GM12878 (cell line): Measurements from ENCODE around the gene PDCL3. TPM values are rescaled to one million over a fixed set of nuclear protein-coding genes. Genes with fewer than 3 reads are reported as not detected.

ENCODE experiments used
- ATAC-seq: fragments of 200-7000 bp; cut with Tn5 transposase; 3 replicates; pipeline ENCODE4 v1.9.1; 2020; ENCODE audit warnings: mild to moderate bottlenecking, moderate library complexity
- BruUV-seq: library from RNA; stranded (reverse); fragments of 400-500 nt; replicated peaks from 2 replicates; lab custom pipeline; 2021; lab: Mats Ljungman, UMichigan
- CTCF ChIA-PET: fragments of 300-600 bp; sonication (Branson Sonifier 250); formaldehyde crosslinking; extraction: SDS; loops from one replicate; lab custom pipeline; 2021; ENCODE audit warnings: inconsistent platforms; lab: Yijun Ruan, JAX
- POLR2A ChIA-PET: fragments of 350-600 bp; formaldehyde crosslinking; extraction: SDS; loops from one replicate; lab custom pipeline; 2021; ENCODE audit warnings: inconsistent platforms; lab: Charles Lee
- RAD21 ChIA-PET: fragments of 300-600 bp; sonication (Branson Sonifier 250); formaldehyde crosslinking; loops from one replicate; lab custom pipeline; 2023; ENCODE audit warnings: antibody characterized with exemption; ENCODE audit not compliant: unreplicated experiment; lab: Charles Lee
- SMC1A ChIA-PET: fragments of 300-600 bp; sonication (Branson Sonifier 250); formaldehyde crosslinking; loops from one replicate; lab custom pipeline; 2023; ENCODE audit not compliant: unreplicated experiment, uncharacterized antibody; lab: Charles Lee
- DNase-seq: peaks from one replicate; pipeline ENCODE4 v3.0.0-alpha.2; 2011; ENCODE audit warnings: low read depth, low spot score
- FAIRE-seq: peaks from 3 replicates; lab custom pipeline; 2011; peaks lifted over from hg19 to GRCh38; lab: Jason Lieb, UNC
- H2AFZ ChIP-seq: 2 replicates; pipeline ENCODE4 v1.6.0; 2011; ENCODE audit warnings: low read depth, low read length, control low read depth; ENCODE audit not compliant: control insufficient read depth
- H3K27ac ChIP-seq: 2 replicates; pipeline ENCODE4 v1.5.1; 2011; ENCODE audit warnings: control low read depth; ENCODE audit not compliant: control insufficient read depth, insufficient read depth
- H3K27me3 ChIP-seq, 2 experiments: replicated peaks in 1 of 2; 2 replicates each; pipeline versions ENCODE4 v1.6.0 to v1.6.1; 2011; ENCODE audit warnings: low read length in 1 of 2; ENCODE audit not compliant: control insufficient read depth in 2 of 2, insufficient read depth in 2 of 2
- H3K36me3 ChIP-seq, 2 experiments: 2 replicates each; pipeline ENCODE4 v1.5.1; 2011; ENCODE audit warnings: low read length in 1 of 2; ENCODE audit not compliant: control insufficient read depth in 2 of 2, insufficient read depth in 2 of 2
- H3K4me1 ChIP-seq: 2 replicates; pipeline ENCODE4 v1.6.1; 2011; ENCODE audit warnings: mild to moderate bottlenecking, low read length, moderate library complexity, mixed read lengths; ENCODE audit not compliant: control insufficient read depth, insufficient read depth
- H3K4me2 ChIP-seq: 2 replicates; pipeline ENCODE4 v1.6.0; 2011; ENCODE audit warnings: control low read depth; ENCODE audit not compliant: control insufficient read depth, insufficient read depth
- H3K4me3 ChIP-seq: fragments of 200-600 bp; sonication (generic); 2 replicates; pipeline ENCODE4 v1.5.1; 2016
- H3K79me2 ChIP-seq: 2 replicates; pipeline ENCODE4 v1.6.0; 2011; ENCODE audit warnings: low read length; ENCODE audit not compliant: control insufficient read depth, insufficient read depth
- H3K9ac ChIP-seq: 2 replicates; pipeline ENCODE4 v1.8.0; 2011; ENCODE audit warnings: low read length, control low read depth, mixed read lengths; ENCODE audit not compliant: control insufficient read depth, insufficient read depth
- H3K9me3 ChIP-seq: replicated peaks from 3 replicates; pipeline ENCODE4 v1.5.1; 2011; ENCODE audit warnings: mild to moderate bottlenecking, low read length; ENCODE audit not compliant: control insufficient read depth, insufficient read depth
- H4K20me1 ChIP-seq: 2 replicates; pipeline ENCODE4 v1.6.0; 2011; ENCODE audit not compliant: control insufficient read depth, insufficient read depth
- BCL11A ChIP-seq: IDR thresholded peaks from 2 replicates; pipeline ENCODE4 v1.6.1; 2011; ENCODE audit warnings: low read depth, low read length
- EED ChIP-seq: sonication (generic); IDR thresholded peaks from 2 replicates; pipeline ENCODE4 v1.6.1; 2016; ENCODE audit warnings: antibody characterized with exemption, low read depth
- IKZF2 ChIP-seq, 2 experiments: fragments of 450-650 bp; IDR thresholded peaks; 2 replicates each; pipeline ENCODE4 v1.6.1; 2017; ENCODE audit warnings: mild to moderate bottlenecking in 2 of 2, moderate library complexity in 2 of 2
- MTA2 ChIP-seq: fragments of 450-650 bp; IDR thresholded peaks from 2 replicates; pipeline ENCODE4 v1.6.1; 2016; ENCODE audit warnings: low read depth, mild to moderate bottlenecking, moderate library complexity
- RELA ChIP-seq: fragments of 450-650 bp; IDR thresholded peaks from 2 replicates; pipeline ENCODE4 v1.8.0; 2014; ENCODE audit warnings: borderline replicate concordance; ENCODE audit not compliant: partially characterized antibody
- RELB ChIP-seq: fragments of 450-650 bp; IDR thresholded peaks from 2 replicates; pipeline ENCODE4 v1.6.1; 2017; ENCODE audit warnings: low read depth, mild to moderate bottlenecking, moderate library complexity
- SP1 ChIP-seq: IDR thresholded peaks from one replicate; pipeline ENCODE4 v1.6.1; 2011; ENCODE audit warnings: low read depth, low read length
- SREBF1 ChIP-seq: IDR thresholded peaks from 2 replicates; pipeline ENCODE4 v1.6.1; 2012; ENCODE audit warnings: mild to moderate bottlenecking, low read length
- SREBF2 ChIP-seq: IDR thresholded peaks from 2 replicates; pipeline ENCODE4 v1.6.1; 2012; ENCODE audit warnings: mild to moderate bottlenecking, low read length
- ZNF207 ChIP-seq: fragments of 450-650 bp; IDR thresholded peaks from 2 replicates; pipeline ENCODE4 v1.6.1; 2014; ENCODE audit warnings: antibody characterized with exemption, mild to moderate bottlenecking, borderline replicate concordance
- ZNF274 ChIP-seq: IDR thresholded peaks from one replicate; pipeline ENCODE4 v1.8.0; 2011; ENCODE audit not compliant: insufficient read length, insufficient read depth
- ZSCAN29 ChIP-seq: fragments of 450-650 bp; IDR thresholded peaks from 2 replicates; pipeline ENCODE4 v1.6.1; 2017; ENCODE audit warnings: mild to moderate bottlenecking, moderate library complexity
- ZZZ3 ChIP-seq: IDR thresholded peaks from 2 replicates; pipeline ENCODE4 v1.6.1; 2011; ENCODE audit warnings: low read depth; ENCODE audit not compliant: control insufficient read depth, insufficient read length
- WGBS: methylation state at CpG from one replicate; pipeline ENCODE4 v1.1.6; 2016; ENCODE audit warnings: low lambda C conversion rate; ENCODE audit not compliant: insufficient replicate concordance, insufficient coverage; ENCODE audit errors: missing lambda C conversion rate; 5-methylcytosine and 5-hydroxymethylcytosine counted together
- in situ Hi-C: fragments of 300-500 bp; cut with MboI; formaldehyde crosslinking; loops from 9 replicates; pipeline ENCODE4 v1.14.3; 2018; ENCODE audit warnings: mixed read lengths
- intact Hi-C: fragments of 100-400 bp; cut with micrococcal nuclease; formaldehyde crosslinking; loops from one replicate; pipeline ENCODE4 v1.14.2; 2022; ENCODE audit not compliant: unreplicated experiment
- polyA plus RNA-seq, 11 experiments: library from polyadenylated mRNA; depleted of rRNA in 4 of 11; unstranded in 6 of 11; stranded (reverse) in 5 of 11; fragments of >200 nt; fragmentation: Nextera tagmentation in 4 of 11; fragmentation: Illumina TruSeq in 1 of 11; extraction: Ambion mirVana in 4 of 11; extraction: Trizol in 1 of 11; gene quantifications; 1 replicate in 1 of 11; 2 replicates in 10 of 11; pipeline versions ENCODE4 v1.2.1 to v1.2.3, GENCODE V29; 2011 to 2016; ENCODE audit warnings: inconsistent platforms in 2 of 11, missing spikeins in 2 of 11, low read depth in 1 of 11
- total RNA-seq, 4 experiments: library from RNA; depleted of rRNA in 3 of 4; stranded (reverse); fragments of >200 nt in 3 of 4; fragmentation: Illumina TruSeq in 1 of 4; extraction: Trizol in 1 of 4; gene quantifications; 2 replicates each; pipeline versions ENCODE4 v1.2.1 to v1.2.3, GENCODE V29; 2013 to 2021
- TF ChIP-seq, protein P1 (sequence below): IDR thresholded peaks from 2 replicates; pipeline ENCODE4 v1.6.1; 2012; ENCODE audit warnings: low read depth, low read length, improper control_type of control experiment

The PDCL3 gene
- total and polyA plus RNA-seq, 10 of the 15 experiments (the other 5 are each of a cell fraction or from before 2014, with no cell fraction given): 22.9 to 111 (median 51.1) TPM

DNA sequence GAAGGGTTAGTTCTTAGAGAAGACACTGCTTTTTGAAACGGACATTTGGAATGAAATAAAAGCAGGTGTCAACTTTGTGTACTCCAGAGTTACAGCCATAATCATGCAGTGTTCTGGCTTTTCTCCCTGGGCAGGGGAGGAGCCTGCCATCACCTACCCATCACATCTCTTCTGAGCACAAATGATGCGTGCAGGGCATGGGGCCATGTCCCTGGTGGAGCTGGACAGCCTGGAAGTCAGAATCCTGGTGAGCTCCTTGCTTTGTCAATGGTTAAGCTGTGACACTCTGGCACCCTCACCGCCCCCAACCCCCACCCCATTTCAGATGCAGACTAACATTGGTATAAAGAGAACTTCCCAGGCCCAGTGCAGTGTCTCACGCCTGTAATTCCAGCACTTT, 53.1 kb downstream of the PDCL3 start:
- WGBS: 29% methylated on average over 4 of the region's 4 CpGs
- CTCF ChIA-PET: interaction anchor here (0.6 to 1.3 kb wide), 2 partner anchors 10 to 588 kb away, joined by 3 to 5 read pairs; no protein-coding TSS in a partner anchor
- Histone ChIP-seq H3K27ac (no peak overlapping the region), H3K79me2 (no peaks in the 10 kb centered on the region), H3K4me2 (no peak overlapping the region), H3K36me3 (no peaks in the 10 kb centered on the region), H3K9ac (no peak overlapping the region), H3K4me3 (no peak overlapping the region), H3K4me1 (no peaks in the 10 kb centered on the region), H2AFZ (no peak overlapping the region), H3K9me3 (no peaks in the 10 kb centered on the region), H3K27me3 (peaks cover 0 to 4% of the 10 kb centered on the region in 2 experiments; a peak in 1 of 4 replicates), H4K20me1 (no peaks in the 10 kb centered on the region)
- TF ChIP-seq EED: no peak
- intact Hi-C loops (no loop called here), in situ Hi-C loops (loop anchor here (10.0 kb wide), 1 partner anchor 539 kb away; the partner anchor contains the start of gene TBC1D8)
- RAD21 ChIA-PET: no interaction called here
- DNase-seq (no peak), ATAC-seq (no peak), FAIRE-seq (no peak)
- SMC1A ChIA-PET: interaction anchor here (1.0 kb wide), 1 partner anchor 57 kb away, joined by 3 read pairs; no protein-coding TSS in a partner anchor
- BruUV-seq: no TSS peak
- POLR2A ChIA-PET: no interaction called here

DNA sequence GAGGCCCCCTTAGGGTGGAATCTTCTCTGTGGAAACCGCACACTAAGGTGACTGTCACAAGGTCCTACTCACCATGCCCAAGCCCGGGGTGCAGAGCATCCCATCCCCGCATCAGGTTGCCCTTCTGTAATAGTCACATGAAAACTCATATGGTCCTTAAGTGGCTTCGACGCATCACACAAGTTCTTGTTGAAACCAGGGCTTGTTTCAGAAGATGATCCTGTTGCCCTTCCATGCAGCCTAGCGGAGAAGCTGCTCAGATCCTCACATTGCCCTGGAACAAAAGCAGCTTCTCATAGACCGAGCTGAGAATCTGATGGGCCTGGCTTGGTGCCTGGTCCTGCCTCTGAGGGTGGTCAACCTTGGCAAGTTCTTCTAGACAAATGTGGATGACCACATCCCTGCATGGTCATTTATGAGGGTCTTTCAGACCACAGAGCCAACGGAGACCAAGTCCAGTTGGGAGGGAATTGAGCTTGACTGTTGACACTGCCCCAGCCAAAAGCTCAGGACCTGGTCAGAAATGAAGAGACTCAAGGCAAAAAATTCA, 54.1 kb downstream of the PDCL3 start:
- no peaks in the 10 kb centered on the region; the same call in 2 of the 3 replicates for H3K9me3 ChIP-seq
- POLR2A ChIA-PET: no interaction called here
- no peak for FAIRE-seq
- RAD21 ChIA-PET: interaction anchor here (0.5 kb wide), 1 partner anchor 46 kb away, joined by 3 read pairs; no protein-coding TSS in a partner anchor
- no peaks in the 10 kb centered on the region for H3K79me2 ChIP-seq
- H3K27ac ChIP-seq: no peak overlapping the region
- SMC1A ChIA-PET: interaction anchor here (0.9 to 1.1 kb wide), 2 partner anchors 9 to 369 kb away, joined by 4 read pairs; no protein-coding TSS in a partner anchor
- H2AFZ ChIP-seq: no peak overlapping the region
- no peaks in the 10 kb centered on the region for H3K4me1 ChIP-seq
- H4K20me1 ChIP-seq: no peaks in the 10 kb centered on the region
- in situ Hi-C loops (loop anchor here (10.0 kb wide), 1 partner anchor 538 kb away; the partner anchor contains the start of gene TBC1D8), intact Hi-C loops (no loop called here)
- no peak for DNase-seq
- no peak overlapping the region for H3K4me3 ChIP-seq
- no peak overlapping the region for H3K4me2 ChIP-seq
- 28% methylated on average over 8 of the region's 8 CpGs for WGBS
- no TSS peak for BruUV-seq
- H3K36me3 ChIP-seq: no peaks in the 10 kb centered on the region
- peaks cover 0 to 4% of the 10 kb centered on the region in 2 experiments; a peak in 2 of 4 replicates for H3K27me3 ChIP-seq
- ATAC-seq: no peak
- CTCF ChIA-PET: interaction anchor here (0.7 to 1.3 kb wide), 5 partner anchors 8 to 387 kb away, joined by 3 to 5 read pairs (median 3); no protein-coding TSS in a partner anchor
- no peak overlapping the region for H3K9ac ChIP-seq
- TF ChIP-seq RELA (no peak), SREBF2 (no peak), EED (no peak), SREBF1 (no peak), ZNF207 (no peak), ZZZ3 (no peak), RELB (no peak), ZNF274 (no peak), MTA2 (no peak), IKZF2 (IDR thresholded peaks at IDR 0.05) (no peak), ZSCAN29 (no peak), SP1 (no peak), BCL11A (no peak)
- TF ChIP-seq, protein P1, sequence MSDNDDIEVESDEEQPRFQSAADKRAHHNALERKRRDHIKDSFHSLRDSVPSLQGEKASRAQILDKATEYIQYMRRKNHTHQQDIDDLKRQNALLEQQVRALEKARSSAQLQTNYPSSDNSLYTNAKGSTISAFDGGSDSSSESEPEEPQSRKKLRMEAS: no peak
